HG03558 (cell line): ENCODE data around the gene GPR137B.

Experiments used
- ATAC-seq: cut with Tn5 transposase; IDR thresholded peaks from one replicate; pipeline ENCODE4 v1.9.1; 2021; ENCODE audit warnings: moderate number of reproducible peaks; ENCODE audit not compliant: unreplicated experiment; ENCODE audit errors: extremely low read depth

The GPR137B gene

GRCh38 chr1:236235116-236235515 lies 92.8 kb downstream of the GPR137B start:
- ATAC-seq: no peak

GRCh38 chr1:236239092-236239585 lies 96.8 kb downstream of the GPR137B start:
- ATAC-seq: no peak

- no peak for ATAC-seq
Observed at GRCh38 chr1:236240675-236241074, 98.3 kb downstream of the GPR137B start.

GRCh38 chr1:236242568-236242967 lies 100.2 kb downstream of the GPR137B start:
- ATAC-seq: no peak

GRCh38 chr1:236247286-236247685 lies 104.9 kb downstream of the GPR137B start:
- ATAC-seq: no peak

- ATAC-seq: no peak
Observed at GRCh38 chr1:236251587-236251986, 109.2 kb downstream of the GPR137B start.

GRCh38 chr1:236253119-236253518 lies 110.8 kb downstream of the GPR137B start:
- no peak for ATAC-seq

GRCh38 chr1:236253918-236254637 lies 111.7 kb downstream of the GPR137B start:
- no peak for ATAC-seq

- no peak for ATAC-seq
Observed at GRCh38 chr1:236257216-236257615, 114.9 kb downstream of the GPR137B start.

GRCh38 chr1:236258114-236258622 lies 115.8 kb downstream of the GPR137B start:
- ATAC-seq: no peak
